Stomach (tissue), 9 donors: Measurements from ENCODE around the gene ATP8B2. TPM values are rescaled to one million over a fixed set of nuclear protein-coding genes. Genes with fewer than 3 reads are reported as not detected.
"Not testable (repeated sequence)": the region's sequence is repeated elsewhere in the genome, so short reads cannot be mapped to it uniquely, and the experiment has no call there.

Source experiments
- DNase-seq, 2 donors: peaks; one replicate each; pipeline versions ENCODE4 v3.0.0 to v3.0.0-alpha.2; 2013 to 2019
- H3K27ac ChIP-seq, 5 donors: fragments of 200-600 bp in 4 of 5; sonication (generic) in 4 of 5; one replicate each; pipeline ENCODE4 v1.5.1; 2013 to 2019; ENCODE audit warnings: mild to moderate bottlenecking in 1 of 5, moderate library complexity in 1 of 5
- H3K27me3 ChIP-seq, 3 donors: fragments of 200-600 bp; sonication (generic); one replicate each; pipeline ENCODE4 v1.5.1; 2017 to 2019; ENCODE audit warnings: mixed run types in 1 of 3
- H3K36me3 ChIP-seq, 4 donors: fragments of 200-600 bp; sonication (generic); 1 replicate in 3 of 4; 2 replicates in 1 of 4; pipeline ENCODE4 v1.5.1; 2016 to 2019
- H3K4me1 ChIP-seq, 4 donors: fragments of 200-600 bp; sonication (generic); one replicate each; pipeline ENCODE4 v1.5.1; 2016 to 2019
- H3K4me3 ChIP-seq, 4 donors: fragments of 200-600 bp; sonication (generic) in 3 of 4; one replicate each; pipeline ENCODE4 v1.5.1; 2016 to 2019; ENCODE audit warnings: mild to moderate bottlenecking in 1 of 4
- H3K9me3 ChIP-seq, 4 donors: fragments of 200-600 bp; sonication (generic); one replicate each; pipeline ENCODE4 v1.5.1; 2016 to 2019
- EP300 ChIP-seq: sonication (generic); formaldehyde crosslinking; IDR thresholded peaks from one replicate; pipeline ENCODE4 v1.6.1; 2017; ENCODE audit warnings: antibody characterized with exemption
- POLR2A ChIP-seq, 4 donors: fragments of 450-650 bp; IDR thresholded peaks; one replicate each; pipeline ENCODE4 v1.6.1; 2016; ENCODE audit warnings: antibody characterized with exemption in 4 of 4, control low read depth in 2 of 4, mild to moderate bottlenecking in 1 of 4, moderate library complexity in 1 of 4
- POLR2AphosphoS5 ChIP-seq, 3 donors: sonication (generic); formaldehyde crosslinking; IDR thresholded peaks; one replicate each; pipeline ENCODE4 v1.6.1; 2016; ENCODE audit warnings: antibody characterized with exemption in 3 of 3
- WGBS, 5 donors: extraction: QIAGEN DNeasy Blood & Tissue Kit in 3 of 5; methylation state at CpG; one replicate each; pipeline versions ENCODE4 v1.1.5 to v1.1.7; 2013 to 2018; 5-methylcytosine and 5-hydroxymethylcytosine counted together
- intact Hi-C: fragments of 100-400 bp; cut with DNase I; formaldehyde crosslinking; loops from one replicate; pipeline ENCODE4 v1.15.1; 2023; ENCODE audit warnings: low total_unique reads
- polyA plus RNA-seq, 3 donors: library from polyadenylated mRNA; stranded (reverse); fragments of 200-250 nt; gene quantifications; one replicate each; pipeline ENCODE4 v1.2.3, GENCODE V29; 2013
- total RNA-seq, 5 donors: library from RNA; depleted of rRNA; stranded (reverse); fragments of >200 nt; gene quantifications; one replicate each; pipeline versions ENCODE4 v1.1.0 to v1.2.3, GENCODE V29; 2014 to 2016
- TF ChIP-seq, protein P1 (sequence below), 7 experiments: fragments of 450-650 bp in 4 of 7; fragments of 200-600 bp in 3 of 7; sonication (generic) in 3 of 7; IDR thresholded peaks; one replicate each; pipeline ENCODE4 v1.5.1; 2016 to 2019; ENCODE audit warnings: antibody characterized with exemption in 7 of 7, control low read depth in 2 of 7, mild to moderate bottlenecking in 1 of 7
- donor health status: healthy with polysubstance abuse.
- donor health status: Bipolar disorder and iron deficiency.
- donor health status: healthy.

The ATP8B2 gene
- total and polyA plus RNA-seq, 8 donors: 5.4 to 64.2 (median 40.0) TPM

GRCh38 chr1:154360288-154360687, 35.0 kb downstream of the ATP8B2 start:
- TF ChIP-seq POLR2A (IDR thresholded peaks at IDR 0.05) (no peak), EP300 (no peak), POLR2AphosphoS5 (IDR thresholded peaks at IDR 0.05) (no peak)
- TF ChIP-seq, protein P1, sequence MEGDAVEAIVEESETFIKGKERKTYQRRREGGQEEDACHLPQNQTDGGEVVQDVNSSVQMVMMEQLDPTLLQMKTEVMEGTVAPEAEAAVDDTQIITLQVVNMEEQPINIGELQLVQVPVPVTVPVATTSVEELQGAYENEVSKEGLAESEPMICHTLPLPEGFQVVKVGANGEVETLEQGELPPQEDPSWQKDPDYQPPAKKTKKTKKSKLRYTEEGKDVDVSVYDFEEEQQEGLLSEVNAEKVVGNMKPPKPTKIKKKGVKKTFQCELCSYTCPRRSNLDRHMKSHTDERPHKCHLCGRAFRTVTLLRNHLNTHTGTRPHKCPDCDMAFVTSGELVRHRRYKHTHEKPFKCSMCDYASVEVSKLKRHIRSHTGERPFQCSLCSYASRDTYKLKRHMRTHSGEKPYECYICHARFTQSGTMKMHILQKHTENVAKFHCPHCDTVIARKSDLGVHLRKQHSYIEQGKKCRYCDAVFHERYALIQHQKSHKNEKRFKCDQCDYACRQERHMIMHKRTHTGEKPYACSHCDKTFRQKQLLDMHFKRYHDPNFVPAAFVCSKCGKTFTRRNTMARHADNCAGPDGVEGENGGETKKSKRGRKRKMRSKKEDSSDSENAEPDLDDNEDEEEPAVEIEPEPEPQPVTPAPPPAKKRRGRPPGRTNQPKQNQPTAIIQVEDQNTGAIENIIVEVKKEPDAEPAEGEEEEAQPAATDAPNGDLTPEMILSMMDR (IDR thresholded peaks at IDR 0.05): no peak
- no peak for DNase-seq
- H3K27ac ChIP-seq: no peak overlapping the region
- H3K27me3 ChIP-seq: no peaks in the 10 kb centered on the region
- H3K36me3 ChIP-seq: no peaks in the 10 kb centered on the region
- H3K9me3 ChIP-seq: no peaks in the 10 kb centered on the region
- H3K4me1 ChIP-seq: peaks cover 0 to 4% (median under 1%) of the 10 kb centered on the region in 4 donors
- no peak overlapping the region for H3K4me3 ChIP-seq
- intact Hi-C loops: no loop called here

DNA sequence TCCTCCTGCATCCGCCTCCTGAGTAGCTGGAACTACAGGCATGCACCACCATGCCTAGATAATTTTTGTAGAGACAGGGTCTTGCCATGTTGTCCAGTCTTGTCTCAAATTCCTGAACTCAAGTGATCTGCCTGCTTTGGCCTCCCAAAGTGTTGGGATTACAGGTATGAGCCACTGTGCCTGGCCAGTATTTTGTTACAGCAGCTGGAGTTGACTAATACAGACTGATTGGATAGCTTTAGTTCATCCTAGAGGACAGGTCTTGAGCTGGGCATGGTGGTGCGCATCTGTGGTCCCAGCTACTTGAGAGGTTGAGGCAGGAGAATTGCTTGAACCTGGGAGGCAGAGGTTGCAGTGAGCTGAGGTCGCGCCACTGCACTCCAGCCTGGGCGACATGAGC, 35.6 kb downstream of the ATP8B2 start:
- H3K27ac ChIP-seq, H3K27me3 ChIP-seq, DNase-seq, H3K4me3 ChIP-seq, H3K4me1 ChIP-seq, H3K36me3 ChIP-seq, H3K9me3 ChIP-seq, intact Hi-C loops: not testable (repeated sequence)
- 82 to 95% (median 89%) methylated on average over 5 of the region's 5 CpGs for WGBS, 5 donors

DNA sequence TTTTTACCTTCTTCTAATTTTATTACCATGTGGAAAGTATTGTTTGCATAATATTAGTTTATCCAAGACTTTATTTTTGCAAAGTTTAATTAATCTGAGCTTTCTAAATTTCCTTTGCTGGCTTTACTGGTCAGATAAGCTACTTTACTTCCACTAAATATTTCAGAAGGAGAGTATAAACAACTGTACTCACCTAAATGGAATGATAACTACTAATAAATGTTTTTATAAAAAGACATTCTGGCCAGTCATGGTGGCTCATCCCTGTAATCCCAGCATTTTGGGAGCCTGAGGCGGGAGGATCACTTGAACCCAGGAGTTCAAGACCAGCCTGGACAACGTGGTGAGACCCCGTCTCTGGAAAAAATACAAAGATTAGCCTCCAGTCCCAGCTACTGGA, 36.0 kb downstream of the ATP8B2 start:
- 67 to 78% (median 70%) methylated on average over 3 of the region's 3 CpGs for WGBS, 5 donors
- no peaks in the 10 kb centered on the region for H3K27me3 ChIP-seq
- H3K27ac ChIP-seq: no peak overlapping the region
- H3K4me3 ChIP-seq: no peak overlapping the region
- no peaks in the 10 kb centered on the region for H3K36me3 ChIP-seq
- H3K4me1 ChIP-seq: no peaks in the 10 kb centered on the region
- DNase-seq: no peak
- H3K9me3 ChIP-seq: no peaks in the 10 kb centered on the region
- intact Hi-C loops: no loop called here
- no peak for TF ChIP-seq EP300

GRCh38 chr1:154371436-154371835, 46.1 kb downstream of the ATP8B2 start:
- Histone ChIP-seq H3K36me3 (no peaks in the 10 kb centered on the region), H3K27me3 (no peaks in the 10 kb centered on the region), H3K4me1 (no peaks in the 10 kb centered on the region), H3K9me3 (no peaks in the 10 kb centered on the region), H3K4me3 (no peak overlapping the region), H3K27ac (no peak overlapping the region)
- WGBS, 5 donors: 52 to 72% (median 57%) methylated on average over 6 of the region's 6 CpGs
- intact Hi-C loops: no loop called here
- TF ChIP-seq EP300: no peak
- no peak for TF ChIP-seq POLR2AphosphoS5 (IDR thresholded peaks at IDR 0.05)
- TF ChIP-seq POLR2A (IDR thresholded peaks at IDR 0.05): no peak
- TF ChIP-seq, protein P1 (IDR thresholded peaks at IDR 0.05): no peak
- DNase-seq: no peak

DNA sequence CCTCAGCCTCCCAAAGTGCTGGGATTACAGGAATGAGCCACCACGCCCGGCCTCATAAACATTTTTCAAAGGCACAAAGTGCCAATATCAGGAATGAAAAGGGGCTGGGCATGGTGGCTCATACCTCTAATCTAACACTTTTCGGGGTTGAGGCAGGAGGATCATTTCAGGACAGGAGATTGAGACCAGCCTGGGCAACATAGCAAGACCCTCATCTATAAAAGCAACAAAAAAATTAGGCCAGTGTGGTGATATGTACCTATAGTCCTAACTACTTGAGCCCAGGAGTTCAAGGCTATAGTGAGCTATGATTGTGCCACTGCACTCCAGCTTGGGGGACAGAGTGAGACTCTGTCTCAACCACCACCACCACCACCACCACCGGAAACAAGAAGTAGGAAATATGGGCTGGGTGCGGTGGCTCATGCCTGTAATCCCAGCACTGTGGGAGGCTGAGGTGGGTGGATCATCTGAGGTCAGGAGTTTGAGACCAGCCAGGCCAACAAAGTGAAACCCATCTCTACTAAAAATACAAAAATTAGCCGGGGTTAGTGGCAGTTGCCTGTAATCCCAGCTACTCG, 48.5 kb downstream of the ATP8B2 start:
- H3K4me3 ChIP-seq, DNase-seq, intact Hi-C loops, H3K27me3 ChIP-seq, H3K9me3 ChIP-seq, H3K27ac ChIP-seq, H3K36me3 ChIP-seq, H3K4me1 ChIP-seq: not testable (repeated sequence)
- WGBS, 5 donors: 71 to 89% (median 79%) methylated on average over 7 of the region's 7 CpGs

GRCh38 chr1:154379301-154379700, 54.0 kb downstream of the ATP8B2 start:
- H3K36me3 ChIP-seq: no peaks in the 10 kb centered on the region
- H3K27me3 ChIP-seq: no peaks in the 10 kb centered on the region
- no peaks in the 10 kb centered on the region for H3K9me3 ChIP-seq
- H3K27ac ChIP-seq: no peak overlapping the region
- no peak overlapping the region for H3K4me3 ChIP-seq
- no peak for TF ChIP-seq POLR2A (IDR thresholded peaks at IDR 0.05)
- TF ChIP-seq, protein P1 (IDR thresholded peaks at IDR 0.05): no peak
- TF ChIP-seq POLR2AphosphoS5 (IDR thresholded peaks at IDR 0.05): no peak
- no peak for TF ChIP-seq EP300
- no peaks in the 10 kb centered on the region for H3K4me1 ChIP-seq
- DNase-seq: no peak
- intact Hi-C loops: no loop called here
- WGBS, 5 donors: 76 to 93% (median 90%) methylated on average over 5 to 16 of the region's 16 CpGs
